RWPE1 (cell line): ENCODE measurements around the gene TVP23B.
"Not testable (repeated sequence)": the region's sequence is repeated elsewhere in the genome, so short reads cannot be mapped to it uniquely, and the experiment has no call there.

ENCODE experiments used
- CTCF ChIA-PET: fragments of 350-600 bp; sonication (Branson Sonifier 250); formaldehyde crosslinking; extraction: SDS; loops from one replicate; lab custom pipeline; 2021; lab: Yijun Ruan, JAX
- POLR2A ChIA-PET: fragments of 400-600 bp; formaldehyde crosslinking; extraction: SDS; loops from one replicate; lab custom pipeline; 2020; ENCODE audit warnings: antibody characterized with exemption; ENCODE audit not compliant: low non-redundant PET; lab: Yijun Ruan, JAX
- DNase-seq: peaks from one replicate; pipeline ENCODE4 v3.0.0; 2012; ENCODE audit warnings: low spot score
- H3K27ac ChIP-seq: fragments of 450-650 bp; 2 replicates; pipeline ENCODE4 v1.5.1; 2017

The TVP23B gene

DNA sequence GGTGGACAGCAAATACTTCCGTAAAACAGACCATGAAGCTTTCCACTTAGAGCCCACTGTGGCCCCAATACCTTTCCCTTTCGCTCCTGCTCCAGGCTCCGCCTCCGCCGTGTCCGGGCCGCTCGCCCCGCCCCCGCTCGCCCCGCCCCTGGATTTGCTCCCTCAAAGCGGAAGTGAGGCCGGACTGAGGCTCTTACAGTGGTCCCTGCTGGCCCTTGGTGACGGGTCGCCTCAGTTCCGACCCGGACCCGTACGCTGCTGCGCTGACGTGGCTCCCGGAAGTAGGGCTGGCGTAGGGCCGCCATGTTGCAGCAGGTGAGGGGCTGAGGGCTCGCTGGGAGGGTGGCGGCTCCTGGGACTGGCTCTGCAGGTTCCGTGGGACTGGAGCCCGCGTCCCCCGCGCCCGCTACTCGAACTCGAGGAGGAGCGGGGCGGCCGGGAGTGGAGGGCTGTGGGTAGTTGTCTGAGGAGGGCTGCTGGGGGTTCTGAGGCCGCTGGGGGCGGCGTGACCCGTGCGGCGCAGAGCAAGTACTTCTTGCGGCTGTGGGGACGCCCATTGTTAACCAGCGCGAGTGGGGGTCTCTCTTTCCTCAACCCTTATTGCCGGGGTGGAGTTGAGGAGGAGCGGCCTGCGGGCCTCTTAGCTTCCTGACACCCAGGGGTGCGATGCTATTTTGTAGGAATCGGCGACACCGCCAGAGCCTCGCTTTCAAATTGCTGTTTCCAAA lies at the start of gene TVP23B:
TSS of gene TVP23B (plus strand) at position 193 of the 728 bp plus-strand sequence. CDS start at position 304, 111 bp downstream.
- POLR2A ChIA-PET, CTCF ChIA-PET: not testable (repeated sequence)
- peak within 1 kb of the TSS; percentile 42; the same call in 1 of the 2 replicates for H3K27ac ChIP-seq
- DNase-seq, result peak; percentile 60

DNA sequence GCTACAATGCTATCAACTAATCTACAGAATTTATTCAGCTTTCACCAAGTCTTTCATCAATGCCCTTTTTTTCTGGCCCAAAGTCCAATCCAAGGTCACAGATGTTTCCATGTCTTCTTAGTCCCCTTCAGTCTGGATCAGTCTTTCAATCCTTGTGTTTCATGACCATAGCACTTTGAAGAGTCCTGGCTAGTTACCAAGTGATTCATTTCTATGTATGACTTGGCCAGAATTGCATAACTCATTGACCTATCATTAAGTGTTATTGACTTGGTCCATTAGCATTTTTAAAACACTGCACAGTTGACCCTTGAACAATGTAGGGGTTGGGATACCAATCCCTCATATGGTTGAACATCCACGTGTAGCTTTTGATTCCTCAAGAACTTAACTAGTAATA lies 48.5 kb upstream of the TVP23B start:
- POLR2A ChIA-PET, CTCF ChIA-PET, DNase-seq, H3K27ac ChIP-seq: not testable (repeated sequence)

DNA sequence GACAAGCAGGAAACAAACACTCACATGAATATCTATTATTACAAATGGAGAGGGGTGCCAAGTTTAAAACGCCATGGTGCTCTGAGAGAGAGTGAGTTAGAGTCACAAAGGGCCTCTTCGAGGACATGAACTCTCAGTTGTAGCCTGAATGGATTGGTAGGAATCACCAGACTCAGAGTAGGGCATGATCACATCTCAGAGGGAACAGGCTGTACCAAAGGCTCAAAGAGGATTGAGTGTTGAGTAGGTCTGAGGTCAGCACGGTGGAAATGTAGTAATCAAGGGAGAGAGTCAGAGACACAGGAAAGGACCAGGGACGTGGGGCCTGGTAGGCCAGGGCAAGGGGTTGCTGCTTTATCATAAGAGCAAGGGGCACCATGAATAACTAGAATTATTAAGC lies 47.6 kb upstream of the TVP23B start:
- DNase-seq, H3K27ac ChIP-seq, CTCF ChIA-PET, POLR2A ChIA-PET: not testable (repeated sequence)

DNA sequence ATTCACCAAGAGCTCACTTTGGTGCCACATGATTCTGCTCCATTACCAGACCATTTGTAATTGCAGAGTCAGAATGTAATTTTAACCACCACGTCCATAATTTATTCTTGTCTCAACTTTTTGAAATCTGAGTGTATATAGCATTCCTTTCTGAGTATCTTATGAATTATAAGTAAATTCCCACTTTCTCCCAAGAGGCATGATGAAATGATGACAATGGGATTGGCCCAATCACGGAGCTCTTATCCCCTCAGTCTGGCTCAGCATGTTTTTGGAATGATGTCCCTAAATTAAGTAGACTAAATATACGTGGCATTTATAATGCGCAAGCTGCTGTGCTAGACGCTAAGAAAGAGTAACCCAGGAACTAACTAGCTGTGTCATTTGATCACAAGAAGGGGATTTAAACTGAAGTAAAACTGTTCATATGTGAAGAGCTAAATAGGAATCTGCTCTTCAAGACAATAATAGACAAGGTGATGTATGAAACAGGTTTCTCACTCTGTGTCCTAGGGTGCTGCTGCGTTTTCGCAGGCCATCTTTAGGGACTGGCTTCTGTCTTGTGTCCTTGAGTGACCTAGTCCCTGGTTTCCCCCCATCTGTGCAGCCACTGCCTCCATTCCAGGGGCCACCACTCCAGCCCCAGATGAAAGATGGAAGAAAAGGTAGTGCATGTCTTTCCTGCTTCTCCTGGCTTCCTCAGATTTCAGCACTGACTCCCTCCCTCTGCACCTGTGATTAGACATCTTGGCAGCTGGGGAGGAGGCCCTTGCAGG lies 41.2 kb upstream of the TVP23B start:
- DNase-seq, POLR2A ChIA-PET, H3K27ac ChIP-seq, CTCF ChIA-PET: not testable (repeated sequence)

DNA sequence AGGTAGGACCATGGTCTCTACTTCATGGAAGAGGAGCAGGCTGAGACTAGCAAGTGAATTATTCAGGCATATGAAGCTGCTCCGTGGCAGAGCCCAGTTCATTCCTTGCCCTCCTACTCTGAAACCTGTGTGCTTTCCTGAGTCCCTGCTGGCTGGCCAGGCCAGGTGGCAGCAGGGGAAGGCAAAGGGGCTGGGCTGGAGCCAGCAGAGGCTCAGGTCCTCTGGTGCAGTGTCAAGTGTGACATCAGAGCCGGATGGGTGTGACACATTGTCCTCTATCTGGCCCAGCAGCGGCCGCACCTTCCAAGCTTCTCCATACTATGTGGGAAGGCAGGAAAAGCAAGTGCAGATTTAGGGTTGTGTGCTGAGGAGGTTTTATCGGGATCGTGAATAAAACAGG lies 39.8 kb upstream of the TVP23B start:
- DNase-seq, H3K27ac ChIP-seq, POLR2A ChIA-PET, CTCF ChIA-PET: not testable (repeated sequence)

DNA sequence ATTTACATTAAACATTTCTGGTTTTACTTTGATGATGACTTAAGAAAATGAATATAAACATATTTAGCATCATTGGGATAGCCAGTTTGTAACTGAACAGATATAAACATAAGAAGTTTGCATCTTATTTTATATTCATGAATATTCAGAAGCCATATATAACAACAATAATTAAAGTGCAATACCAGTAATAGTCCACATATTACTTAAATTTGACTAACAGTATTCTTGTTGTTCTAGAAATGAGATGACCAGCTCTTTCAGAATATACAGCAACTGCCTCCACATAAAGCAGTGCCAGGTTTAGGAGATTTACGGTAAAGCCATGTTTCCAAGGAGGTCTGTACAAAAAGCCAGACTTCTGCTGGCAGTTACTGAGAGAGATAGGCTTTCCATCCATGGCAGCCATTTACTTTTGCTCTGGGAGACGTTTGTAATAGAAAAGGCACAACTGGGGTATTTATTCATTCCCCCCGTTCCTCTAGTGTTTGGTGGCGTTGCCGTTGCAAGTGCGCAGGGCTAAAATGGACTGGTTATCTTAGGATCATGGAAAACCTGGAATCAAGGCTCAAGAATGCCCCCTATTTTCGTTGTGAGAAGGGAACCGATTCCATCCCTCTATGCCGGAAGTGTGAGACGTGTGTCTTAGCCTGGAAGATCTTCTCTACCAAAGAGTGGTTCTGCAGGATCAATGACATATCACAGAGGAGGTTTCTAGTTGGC lies 37.1 kb upstream of the TVP23B start, which contains the start of gene FBXW10:
TSS of gene FBXW10 (plus strand) at position 356 of the 723 bp plus-strand sequence. CDS start at position 547, 191 bp downstream.
- CTCF ChIA-PET, POLR2A ChIA-PET, DNase-seq, H3K27ac ChIP-seq: not testable (repeated sequence)

DNA sequence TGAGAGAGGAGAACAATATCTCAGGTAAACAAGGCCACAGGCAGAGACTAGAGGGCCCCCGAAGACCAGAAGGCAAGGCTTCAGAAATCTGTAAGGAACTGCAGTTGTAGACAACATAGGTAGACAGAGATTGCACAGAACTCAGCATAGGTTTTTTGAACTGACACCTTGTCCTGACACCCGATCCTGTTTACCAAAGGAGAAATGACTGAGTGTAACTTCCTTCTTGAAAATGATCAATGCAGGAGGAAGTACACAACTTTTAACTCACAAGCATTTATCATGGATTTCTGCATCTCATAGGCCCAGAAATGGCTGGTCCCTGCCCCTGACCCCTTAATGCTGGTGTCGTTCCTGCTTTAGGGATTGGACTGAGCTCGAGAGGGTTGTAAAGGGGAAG lies 36.3 kb upstream of the TVP23B start:
- POLR2A ChIA-PET, DNase-seq, H3K27ac ChIP-seq, CTCF ChIA-PET: not testable (repeated sequence)

DNA sequence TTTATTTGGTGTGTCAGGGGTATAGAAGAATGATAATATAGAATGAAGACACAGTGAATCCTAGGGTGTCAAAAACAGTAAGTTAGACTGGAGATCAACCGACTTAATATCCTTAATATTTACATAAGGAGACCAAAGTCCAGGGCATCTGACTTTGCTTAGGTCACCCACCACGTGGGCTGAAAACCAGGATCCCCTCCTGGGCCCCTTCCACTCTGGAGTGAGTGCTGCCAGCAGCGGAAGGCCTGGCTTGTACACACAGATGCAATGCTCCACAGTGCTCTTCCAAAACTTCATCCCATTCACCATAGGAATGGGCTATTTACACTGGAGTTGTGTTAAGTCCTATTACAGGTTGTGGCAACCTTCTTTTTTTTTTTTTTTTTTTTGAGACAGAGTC lies 34.4 kb upstream of the TVP23B start:
- CTCF ChIA-PET, H3K27ac ChIP-seq, DNase-seq, POLR2A ChIA-PET: not testable (repeated sequence)

DNA sequence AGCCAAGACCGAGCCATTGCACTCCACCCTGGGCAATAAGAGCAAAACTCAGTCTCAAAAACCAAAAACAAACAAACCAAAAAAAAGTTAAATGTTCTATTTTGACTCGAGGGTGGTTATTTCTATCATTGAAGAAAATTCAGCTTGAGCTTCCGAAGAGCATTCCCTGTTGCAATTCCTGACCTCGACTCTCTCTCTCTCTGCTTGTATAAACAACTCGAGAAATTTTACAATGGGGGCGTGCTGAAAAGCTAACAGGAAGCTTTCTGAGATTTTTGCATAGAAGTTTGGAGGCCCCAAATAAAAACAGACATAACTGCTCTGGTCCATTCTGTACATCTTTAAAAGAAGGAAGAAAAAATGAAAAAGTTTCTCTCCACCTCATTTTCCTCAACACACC lies 33.5 kb upstream of the TVP23B start:
- DNase-seq, H3K27ac ChIP-seq, CTCF ChIA-PET, POLR2A ChIA-PET: not testable (repeated sequence)

DNA sequence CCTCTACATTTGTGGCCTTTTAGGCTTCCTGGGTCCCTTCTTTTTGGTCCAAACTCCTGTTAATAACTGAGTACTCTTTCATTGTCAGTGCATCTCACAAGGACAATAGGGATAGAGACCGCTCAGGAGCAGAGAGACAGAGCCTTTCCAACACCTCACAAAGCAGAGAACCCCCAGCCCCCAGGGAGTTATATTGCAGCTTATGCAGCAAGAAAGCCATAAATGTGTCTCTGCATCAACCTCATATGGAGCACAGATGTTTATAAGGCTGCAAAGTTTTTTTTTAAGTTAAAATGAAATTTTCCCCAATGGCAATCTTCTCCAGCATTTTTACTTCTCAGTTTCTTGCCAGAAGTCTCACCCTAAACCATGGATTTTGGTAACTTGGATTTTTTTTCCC lies 30.7 kb upstream of the TVP23B start:
- CTCF ChIA-PET, POLR2A ChIA-PET, H3K27ac ChIP-seq, DNase-seq: not testable (repeated sequence)

DNA sequence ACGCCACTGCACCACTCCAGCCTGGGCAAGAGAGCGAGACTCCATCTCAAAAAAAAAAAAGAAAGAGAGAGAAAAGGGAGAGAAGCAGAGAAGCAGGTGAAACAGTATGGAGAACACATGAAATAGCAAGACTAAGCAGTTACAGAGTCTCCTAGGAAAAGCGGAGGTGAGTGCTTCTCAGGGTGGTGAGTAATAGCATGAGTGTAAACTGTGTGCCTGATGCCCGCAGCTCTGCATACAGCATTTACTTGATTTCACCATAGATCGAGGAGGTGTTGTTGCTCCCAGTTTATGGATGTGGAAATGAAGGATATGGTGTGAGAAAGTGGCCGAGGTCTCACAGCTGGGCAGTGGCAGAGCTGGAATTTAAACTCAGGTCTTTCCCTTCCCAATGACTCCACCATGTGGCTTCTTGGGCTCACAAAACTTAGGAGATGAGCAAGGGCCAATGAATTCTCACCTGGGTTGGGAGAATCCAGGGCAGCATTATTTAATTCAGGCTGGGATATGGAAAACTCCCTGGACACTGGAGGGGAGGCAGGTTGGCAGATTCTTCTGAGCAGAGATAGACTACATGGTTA lies 27.1 kb upstream of the TVP23B start:
- CTCF ChIA-PET, DNase-seq, H3K27ac ChIP-seq, POLR2A ChIA-PET: not testable (repeated sequence)

DNA sequence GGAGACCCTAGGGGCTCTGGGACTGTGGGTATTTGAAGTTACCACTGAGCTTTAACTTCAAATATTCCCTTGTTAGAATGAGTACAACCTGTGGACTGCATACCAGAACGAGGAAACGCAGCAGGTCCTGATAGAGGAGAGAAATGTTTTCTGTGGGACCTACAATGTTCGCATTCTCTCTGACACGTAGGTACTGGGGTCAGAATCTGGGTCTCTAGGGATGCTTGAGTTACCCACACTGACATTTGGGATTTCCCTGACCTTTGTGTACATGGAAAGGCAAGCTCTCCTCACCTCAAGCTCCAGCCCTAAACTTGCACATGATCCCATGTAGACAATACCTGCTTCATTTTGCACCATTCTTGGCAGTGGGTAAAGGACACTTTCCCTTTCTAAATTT lies 25.0 kb upstream of the TVP23B start:
- POLR2A ChIA-PET, CTCF ChIA-PET, DNase-seq, H3K27ac ChIP-seq: not testable (repeated sequence)

DNA sequence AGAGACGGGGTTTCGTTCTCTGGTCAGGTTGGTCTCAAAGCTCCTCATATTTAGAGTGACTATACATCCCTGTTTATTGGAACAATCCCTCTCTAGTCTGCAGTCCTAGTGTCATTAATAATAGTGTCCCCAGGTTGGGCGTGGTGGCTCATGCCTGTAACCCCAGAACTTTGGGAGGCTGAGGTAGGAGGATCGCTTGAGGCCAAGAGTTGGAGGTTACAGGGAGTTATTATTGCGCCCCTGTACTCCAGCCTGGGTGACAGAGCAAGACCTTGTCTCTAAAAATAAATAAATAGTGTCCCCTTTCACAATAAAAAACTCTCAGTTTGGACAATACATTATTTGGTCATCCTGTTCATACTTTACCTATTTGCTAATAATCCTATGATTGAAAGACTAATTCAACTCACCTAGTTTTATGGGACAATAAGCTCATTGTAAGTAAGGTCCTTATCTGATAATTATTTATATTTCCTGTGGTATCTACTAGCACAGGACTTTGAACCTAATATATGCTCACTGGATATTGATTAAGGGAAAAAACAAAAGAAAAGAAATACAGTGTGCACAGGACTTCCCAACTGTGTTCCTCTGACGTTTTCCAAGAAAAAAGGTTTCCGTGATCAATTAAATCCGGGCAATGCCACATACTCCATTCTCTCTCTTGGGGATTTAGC lies 23.5 kb upstream of the TVP23B start:
- POLR2A ChIA-PET, DNase-seq, CTCF ChIA-PET, H3K27ac ChIP-seq: not testable (repeated sequence)

DNA sequence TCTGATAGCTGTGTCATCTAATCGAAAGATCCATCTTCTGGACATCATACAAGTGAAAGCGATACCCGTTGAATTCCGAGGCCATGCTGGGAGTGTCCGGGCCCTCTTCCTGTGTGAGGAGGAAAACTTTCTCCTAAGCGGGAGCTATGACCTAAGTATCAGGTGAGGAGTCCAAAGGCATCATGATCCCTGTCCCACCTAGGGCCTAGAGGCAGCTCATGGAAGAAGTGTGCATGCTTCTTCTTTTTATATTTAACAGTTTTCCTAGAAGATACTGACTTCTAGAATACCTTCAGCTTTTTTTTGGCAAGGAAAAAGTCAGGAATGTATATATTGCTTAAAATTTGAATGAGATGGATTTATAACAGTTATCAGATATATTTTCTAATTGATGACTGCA lies 22.6 kb upstream of the TVP23B start:
- H3K27ac ChIP-seq, POLR2A ChIA-PET, CTCF ChIA-PET, DNase-seq: not testable (repeated sequence)

DNA sequence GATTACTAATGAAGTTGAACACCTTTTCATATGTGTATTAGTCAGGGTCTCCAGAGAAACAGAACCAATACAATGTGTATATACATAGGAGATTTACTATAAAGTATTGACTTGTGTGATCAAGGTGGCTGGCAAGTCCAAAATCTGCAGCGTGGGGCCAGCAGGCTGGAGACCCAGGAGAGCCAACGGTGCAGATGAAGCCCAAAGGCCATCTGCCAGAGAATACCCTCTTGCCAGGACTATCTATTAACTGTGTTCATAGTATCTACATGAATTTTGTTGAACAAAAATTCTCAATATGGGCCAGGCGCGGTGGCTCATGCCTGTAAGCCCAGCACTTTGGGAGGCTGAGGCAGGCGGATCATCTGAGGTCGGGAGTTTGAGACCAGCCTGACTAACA lies 20.8 kb upstream of the TVP23B start:
- CTCF ChIA-PET, POLR2A ChIA-PET, DNase-seq, H3K27ac ChIP-seq: not testable (repeated sequence)

DNA sequence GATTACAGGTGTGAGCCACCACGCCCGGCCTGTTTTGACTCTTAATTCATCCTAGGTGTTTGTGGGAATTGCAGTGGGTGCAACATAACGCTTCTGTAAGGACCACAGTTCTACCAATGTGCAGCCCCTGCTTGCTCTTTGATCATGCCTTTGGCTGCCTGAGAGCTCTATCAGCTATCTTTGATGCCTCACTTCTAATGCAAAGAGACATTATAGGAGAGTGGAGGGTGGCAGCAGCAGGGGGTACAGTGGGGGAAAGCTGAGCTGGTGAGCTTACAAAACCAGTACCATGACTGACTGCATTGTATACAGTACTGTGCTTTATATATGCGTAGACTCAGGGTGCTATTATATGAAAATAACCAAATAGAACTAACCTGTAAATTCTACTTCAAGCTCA lies 10.4 kb upstream of the TVP23B start:
- DNase-seq, H3K27ac ChIP-seq, POLR2A ChIA-PET, CTCF ChIA-PET: not testable (repeated sequence)
